HepG2 (cell line): Measurements from ENCODE around the gene PAIP2. TPM values are rescaled to one million over a fixed set of nuclear protein-coding genes. Genes with fewer than 3 reads are reported as not detected.
"Not testable (repeated sequence)": the region's sequence is repeated elsewhere in the genome, so short reads cannot be mapped to it uniquely, and the experiment has no call there.

Experiments used
- ATAC-seq: fragments of 200-7000 bp; cut with Tn5 transposase; 3 replicates; pipeline ENCODE4 v1.9.1; 2020; ENCODE audit warnings: mild to moderate bottlenecking, moderate library complexity
- BruUV-seq: library from RNA; stranded (reverse); fragments of 400-500 nt; replicated peaks from 2 replicates; lab custom pipeline; 2021; lab: Mats Ljungman, UMichigan
- CTCF ChIA-PET: fragments of 300-600 bp; formaldehyde crosslinking; extraction: SDS; loops from one replicate; lab custom pipeline; 2021; ENCODE audit warnings: low total read pairs, inconsistent platforms, low intra/inter-chr PET ratio; lab: Yijun Ruan, JAX
- POLR2A ChIA-PET: fragments of 350-600 bp; sonication (Branson Sonifier 250); formaldehyde crosslinking; loops from one replicate; lab custom pipeline; 2020; ENCODE audit warnings: antibody characterized with exemption, inconsistent platforms; lab: Yijun Ruan, JAX
- DNase-seq: peaks from one replicate; pipeline ENCODE4 v3.0.0-alpha.2; 2015; ENCODE audit warnings: low spot score
- FAIRE-seq: peaks from 3 replicates; lab custom pipeline; 2011; peaks lifted over from hg19 to GRCh38; lab: Jason Lieb, UNC
- H2AFZ ChIP-seq: one replicate; pipeline ENCODE4 v1.6.1; 2011; ENCODE audit warnings: low read length, inconsistent platforms
- H3K27ac ChIP-seq: fragments of 300-600 bp; 3 replicates; pipeline ENCODE4 v1.8.0; 2011; ENCODE audit warnings: mixed run types, mild to moderate bottlenecking, mixed read lengths, low read length, inconsistent platforms; ENCODE audit not compliant: insufficient read depth; ENCODE audit errors: extremely low read length
- H3K27me3 ChIP-seq, 2 experiments: fragments of 200-600 bp in 1 of 2; 2 replicates in 1 of 2; 3 replicates in 1 of 2; pipeline versions ENCODE4 v1.6.0 to v1.8.0; 2011; ENCODE audit warnings: low read length in 2 of 2, mild to moderate bottlenecking in 2 of 2, moderate library complexity in 2 of 2, inconsistent platforms in 1 of 2; ENCODE audit not compliant: insufficient read depth in 2 of 2, control insufficient read depth in 1 of 2
- H3K36me3 ChIP-seq, 2 experiments: fragments of 200-600 bp in 1 of 2; replicated peaks in 1 of 2; 2 replicates in 1 of 2; 3 replicates in 1 of 2; pipeline versions ENCODE4 v1.5.1 to v1.8.0; 2011; ENCODE audit warnings: low read length in 2 of 2, inconsistent platforms in 1 of 2; ENCODE audit not compliant: insufficient read depth in 2 of 2, control insufficient read depth in 1 of 2
- H3K4me1 ChIP-seq: 2 replicates; pipeline ENCODE4 v1.5.1; 2012; ENCODE audit warnings: low read length, inconsistent platforms; ENCODE audit not compliant: insufficient read depth
- H3K4me2 ChIP-seq: 2 replicates; pipeline ENCODE4 v1.6.0; 2011; ENCODE audit warnings: low read depth, low read length, inconsistent platforms
- H3K4me3 ChIP-seq, 3 experiments: fragments of 200-600 bp in 1 of 3; sonication (generic), shearing (Covaris generic) in 1 of 3; replicated peaks in 1 of 3; 2 replicates each; pipeline ENCODE4 v1.5.1; 2011 to 2016; ENCODE audit warnings: low read length in 3 of 3, inconsistent platforms in 2 of 3, low read depth in 2 of 3, mild to moderate bottlenecking in 2 of 3, control low read depth in 1 of 3, mixed read lengths in 1 of 3; ENCODE audit not compliant: insufficient read depth in 1 of 3
- H3K79me2 ChIP-seq: one replicate; pipeline ENCODE4 v1.6.1; 2011; ENCODE audit warnings: low read length, inconsistent platforms; ENCODE audit not compliant: insufficient read depth
- H3K9ac ChIP-seq: 2 replicates; pipeline ENCODE4 v1.6.0; 2011; ENCODE audit warnings: mild to moderate bottlenecking, low read depth, low read length, inconsistent platforms; ENCODE audit not compliant: insufficient read depth
- H3K9me3 ChIP-seq: 2 replicates; pipeline ENCODE4 v1.5.1; 2012; ENCODE audit warnings: mild to moderate bottlenecking, low read length
- H4K20me1 ChIP-seq: 2 replicates; pipeline ENCODE4 v1.6.0; 2011; ENCODE audit warnings: inconsistent platforms, mild to moderate bottlenecking, low read length, moderate library complexity; ENCODE audit not compliant: insufficient read depth
- BORCS8-MEF2B ChIP-seq: sonication (generic); formaldehyde crosslinking; IDR thresholded peaks from 2 replicates; pipeline ENCODE4 v1.8.0; 2022; ENCODE audit warnings: mild to moderate bottlenecking, missing genetic modification reagents
- HCFC1 ChIP-seq: fragments of 150-350 bp; IDR thresholded peaks from 2 replicates; pipeline ENCODE4 v1.6.1; 2014; ENCODE audit warnings: low read depth, low read length
- RFX5 ChIP-seq: IDR thresholded peaks from 2 replicates; pipeline ENCODE4 v1.6.1; 2011; ENCODE audit warnings: low read depth, low read length, improper control_type of control experiment
- RFXAP ChIP-seq: sonication (generic); formaldehyde crosslinking; IDR thresholded peaks from 2 replicates; pipeline ENCODE4 v1.4.0; 2020; ENCODE audit warnings: missing genetic modification reagents, borderline replicate concordance
- TOPORS ChIP-seq: sonication (generic); formaldehyde crosslinking; IDR thresholded peaks from 2 replicates; pipeline ENCODE4 v1.8.0; 2023; ENCODE audit warnings: mild to moderate bottlenecking, missing genetic modification reagents
- ZNF841 ChIP-seq: sonication (generic); formaldehyde crosslinking; IDR thresholded peaks from 2 replicates; pipeline ENCODE4 v1.8.1; 2023; ENCODE audit warnings: missing genetic modification reagents, borderline replicate concordance
- WGBS: methylation state at CpG from one replicate; pipeline ENCODE4 v1.1.6; 2017; ENCODE audit warnings: low lambda C conversion rate; 5-methylcytosine and 5-hydroxymethylcytosine counted together
- in situ Hi-C: cut with HindIII; loops from 2 replicates; pipeline ENCODE4 v1.10.0; 2017; ENCODE audit warnings: low pct_unique_long_range_greater_than_20kb; ENCODE audit not compliant: extremely low pct_ligation_motif_present
- intact Hi-C: fragments of 100-400 bp; cut with micrococcal nuclease; formaldehyde crosslinking; loops from one replicate; pipeline ENCODE4 v1.10.0; 2022; ENCODE audit not compliant: unreplicated experiment
- polyA plus RNA-seq, 8 experiments: library from polyadenylated mRNA; depleted of rRNA in 3 of 8; stranded (reverse) in 7 of 8; unstranded in 1 of 8; fragments of >200 nt; fragmentation: Illumina TruSeq in 4 of 8; extraction: Trizol in 4 of 8; gene quantifications; 2 replicates each; pipeline versions ENCODE4 v1.2.1 to v1.2.3, GENCODE V29; 2011 to 2016; ENCODE audit warnings: low read depth in 4 of 8, missing spikeins in 1 of 8, mixed read lengths in 1 of 8; ENCODE audit not compliant: insufficient read depth in 1 of 8
- total RNA-seq, 5 experiments: library from RNA; depleted of rRNA; stranded (reverse); fragments of >200 nt; fragmentation: Illumina TruSeq; extraction: Trizol; gene quantifications; 2 replicates each; pipeline ENCODE4 v1.2.3, GENCODE V29; 2016; ENCODE audit warnings: low read depth in 1 of 5
- TF ChIP-seq, protein P1 (sequence below): sonication (generic); formaldehyde crosslinking; IDR thresholded peaks from 2 replicates; pipeline ENCODE4 v1.8.1; 2023; ENCODE audit warnings: mild to moderate bottlenecking, missing genetic modification reagents, borderline replicate concordance
- TF ChIP-seq, protein P2 (sequence below): sonication (generic); formaldehyde crosslinking; IDR thresholded peaks from 2 replicates; pipeline ENCODE4 v1.9.0; 2021; ENCODE audit warnings: missing genetic modification reagents, mild to moderate bottlenecking, borderline replicate concordance
- TF ChIP-seq, protein P3 (sequence below): sonication (generic); formaldehyde crosslinking; IDR thresholded peaks from 2 replicates; pipeline ENCODE4 v1.4.0; 2020; ENCODE audit warnings: missing genetic modification reagents, borderline replicate concordance
- TF ChIP-seq, protein P4 (sequence below): sonication (generic); formaldehyde crosslinking; conservative IDR thresholded peaks from 2 replicates; pipeline ENCODE4 v1.4.0; 2020; ENCODE audit warnings: missing genetic modification reagents

PAIP2 gene
- total and polyA plus RNA-seq, 2 of the 13 experiments (the other 11 are each of a cell fraction or from before 2014, with no cell fraction given) = 61.5 to 76.3 TPM

DNA sequence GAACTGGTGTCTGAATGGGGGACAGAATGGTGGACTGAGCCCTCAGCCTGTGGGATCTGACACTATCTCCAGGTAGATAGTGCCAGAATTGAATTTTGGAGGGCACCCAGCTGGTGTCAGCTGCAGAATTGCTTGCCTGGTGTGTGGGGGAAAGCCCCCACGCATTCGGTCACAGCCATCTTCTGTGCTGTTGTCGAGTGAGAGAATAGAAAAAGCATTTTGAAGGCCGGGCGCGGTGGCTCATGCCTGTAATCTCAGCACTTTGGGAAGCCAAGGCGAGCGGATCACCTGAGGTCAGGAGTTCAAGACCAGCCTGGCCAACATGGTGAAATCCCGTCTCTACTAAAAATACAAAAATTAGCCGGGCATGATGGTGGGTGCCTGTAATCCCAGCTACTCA is 45.3 kb downstream of the PAIP2 start:
- H3K9ac ChIP-seq, intact Hi-C loops, in situ Hi-C loops, FAIRE-seq, DNase-seq, H3K27ac ChIP-seq, H2AFZ ChIP-seq, H3K4me2 ChIP-seq, CTCF ChIA-PET, BruUV-seq, H3K27me3 ChIP-seq, H4K20me1 ChIP-seq, H3K9me3 ChIP-seq, ATAC-seq, H3K4me3 ChIP-seq, H3K36me3 ChIP-seq: not testable (repeated sequence)
- 62% methylated on average over 9 of the region's 10 CpGs for WGBS
- POLR2A ChIA-PET = interaction anchor here (1.4 to 3.0 kb wide), 3 partner anchors 19 to 116 kb away, joined by 4 to 12 read pairs (median 10); partner anchors contain the start of gene PAIP2
- Histone ChIP-seq H3K79me2 (peaks cover 14% of the 10 kb centered on the region), H3K4me1 (peaks cover 81% of the 10 kb centered on the region)

GRCh38 chr5:139387611-139388197 is 46.0 kb downstream of the PAIP2 start:
- no peaks in the 10 kb centered on the region; a peak in 1 of 5 replicates for H3K27me3 ChIP-seq
- intact Hi-C loops = no loop called here
- peak overlapping the region; percentile 48 for H3K9ac ChIP-seq
- H3K9me3 ChIP-seq = no peaks in the 10 kb centered on the region
- peaks cover 12% of the 10 kb centered on the region for H3K79me2 ChIP-seq
- DNase-seq = no peak
- ATAC-seq = peak; percentile 8
- FAIRE-seq = no peak
- peak overlapping the region; percentile 32 to 67 (median 47) for H3K4me3 ChIP-seq
- in situ Hi-C loops = no loop called here
- H4K20me1 ChIP-seq = no peaks in the 10 kb centered on the region
- H2AFZ ChIP-seq = no peak overlapping the region
- H3K27ac ChIP-seq = peak overlapping the region; percentile 38
- no TSS peak for BruUV-seq
- peak overlapping the region; percentile 88 for H3K4me2 ChIP-seq
- 2% methylated on average over 7 of the region's 10 CpGs for WGBS
- ChIA-PET POLR2A (interaction anchor here (0.9 to 3.0 kb wide), 6 partner anchors 13 to 115 kb away, joined by 3 to 12 read pairs (median 4); partner anchors contain the start of genes PAIP2 and SPATA24), CTCF (no interaction called here)
- H3K4me1 ChIP-seq = peaks cover 74% of the 10 kb centered on the region
- no peaks in the 10 kb centered on the region for H3K36me3 ChIP-seq
- TF ChIP-seq, protein P1, sequence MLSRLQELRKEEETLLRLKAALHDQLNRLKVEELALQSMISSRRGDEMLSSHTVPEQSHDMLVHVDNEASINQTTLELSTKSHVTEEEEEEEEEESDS (CRISPR knock-in tag) = no peak
- TF ChIP-seq, protein P2, sequence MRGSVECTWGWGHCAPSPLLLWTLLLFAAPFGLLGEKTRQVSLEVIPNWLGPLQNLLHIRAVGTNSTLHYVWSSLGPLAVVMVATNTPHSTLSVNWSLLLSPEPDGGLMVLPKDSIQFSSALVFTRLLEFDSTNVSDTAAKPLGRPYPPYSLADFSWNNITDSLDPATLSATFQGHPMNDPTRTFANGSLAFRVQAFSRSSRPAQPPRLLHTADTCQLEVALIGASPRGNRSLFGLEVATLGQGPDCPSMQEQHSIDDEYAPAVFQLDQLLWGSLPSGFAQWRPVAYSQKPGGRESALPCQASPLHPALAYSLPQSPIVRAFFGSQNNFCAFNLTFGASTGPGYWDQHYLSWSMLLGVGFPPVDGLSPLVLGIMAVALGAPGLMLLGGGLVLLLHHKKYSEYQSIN = no peak
- TF ChIP-seq RFX5 = no peak
- no peak for TF ChIP-seq HCFC1
- peak; percentile 2; the same call in 1 of the 2 replicates for TF ChIP-seq RFXAP
- TF ChIP-seq TOPORS = no peak
- peak; percentile 50; the same call in 1 of the 2 replicates for TF ChIP-seq BORCS8-MEF2B (CRISPR knock-in tag)
- TF ChIP-seq, protein P3, sequence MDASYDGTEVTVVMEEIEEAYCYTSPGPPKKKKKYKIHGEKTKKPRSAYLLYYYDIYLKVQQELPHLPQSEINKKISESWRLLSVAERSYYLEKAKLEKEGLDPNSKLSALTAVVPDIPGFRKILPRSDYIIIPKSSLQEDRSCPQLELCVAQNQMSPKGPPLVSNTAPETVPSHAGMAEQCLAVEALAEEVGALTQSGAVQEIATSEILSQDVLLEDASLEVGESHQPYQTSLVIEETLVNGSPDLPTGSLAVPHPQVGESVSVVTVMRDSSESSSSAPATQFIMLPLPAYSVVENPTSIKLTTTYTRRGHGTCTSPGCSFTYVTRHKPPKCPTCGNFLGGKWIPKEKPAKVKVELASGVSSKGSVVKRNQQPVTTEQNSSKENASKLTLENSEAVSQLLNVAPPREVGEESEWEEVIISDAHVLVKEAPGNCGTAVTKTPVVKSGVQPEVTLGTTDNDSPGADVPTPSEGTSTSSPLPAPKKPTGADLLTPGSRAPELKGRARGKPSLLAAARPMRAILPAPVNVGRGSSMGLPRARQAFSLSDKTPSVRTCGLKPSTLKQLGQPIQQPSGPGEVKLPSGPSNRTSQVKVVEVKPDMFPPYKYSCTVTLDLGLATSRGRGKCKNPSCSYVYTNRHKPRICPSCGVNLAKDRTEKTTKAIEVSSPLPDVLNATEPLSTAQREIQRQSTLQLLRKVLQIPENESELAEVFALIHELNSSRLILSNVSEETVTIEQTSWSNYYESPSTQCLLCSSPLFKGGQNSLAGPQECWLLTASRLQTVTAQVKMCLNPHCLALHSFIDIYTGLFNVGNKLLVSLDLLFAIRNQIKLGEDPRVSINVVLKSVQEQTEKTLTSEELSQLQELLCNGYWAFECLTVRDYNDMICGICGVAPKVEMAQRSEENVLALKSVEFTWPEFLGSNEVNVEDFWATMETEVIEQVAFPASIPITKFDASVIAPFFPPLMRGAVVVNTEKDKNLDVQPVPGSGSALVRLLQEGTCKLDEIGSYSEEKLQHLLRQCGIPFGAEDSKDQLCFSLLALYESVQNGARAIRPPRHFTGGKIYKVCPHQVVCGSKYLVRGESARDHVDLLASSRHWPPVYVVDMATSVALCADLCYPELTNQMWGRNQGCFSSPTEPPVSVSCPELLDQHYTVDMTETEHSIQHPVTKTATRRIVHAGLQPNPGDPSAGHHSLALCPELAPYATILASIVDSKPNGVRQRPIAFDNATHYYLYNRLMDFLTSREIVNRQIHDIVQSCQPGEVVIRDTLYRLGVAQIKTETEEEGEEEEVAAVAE = no peak
- TF ChIP-seq, protein P4, sequence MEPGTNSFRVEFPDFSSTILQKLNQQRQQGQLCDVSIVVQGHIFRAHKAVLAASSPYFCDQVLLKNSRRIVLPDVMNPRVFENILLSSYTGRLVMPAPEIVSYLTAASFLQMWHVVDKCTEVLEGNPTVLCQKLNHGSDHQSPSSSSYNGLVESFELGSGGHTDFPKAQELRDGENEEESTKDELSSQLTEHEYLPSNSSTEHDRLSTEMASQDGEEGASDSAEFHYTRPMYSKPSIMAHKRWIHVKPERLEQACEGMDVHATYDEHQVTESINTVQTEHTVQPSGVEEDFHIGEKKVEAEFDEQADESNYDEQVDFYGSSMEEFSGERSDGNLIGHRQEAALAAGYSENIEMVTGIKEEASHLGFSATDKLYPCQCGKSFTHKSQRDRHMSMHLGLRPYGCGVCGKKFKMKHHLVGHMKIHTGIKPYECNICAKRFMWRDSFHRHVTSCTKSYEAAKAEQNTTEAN (CRISPR knock-in tag) = no peak
- TF ChIP-seq ZNF841 (CRISPR knock-in tag) = no peak
